DMS53 treated with DMSO at 0.1 percent for 48 hours (cell line): ENCODE data around the gene CHRNE.
A peak's percentile ranks its signal among the peaks of the same experiment; 100 is the strongest.
"Not testable (repeated sequence)": the region's sequence is repeated elsewhere in the genome, so short reads cannot be mapped to it uniquely, and the experiment has no call there.

Experiments
- DNase-seq: peaks from one replicate; lab custom pipeline; 2025; ENCODE audit not compliant: unreplicated experiment; lab: John Stamatoyannopoulos, UW

CHRNE gene

DNA sequence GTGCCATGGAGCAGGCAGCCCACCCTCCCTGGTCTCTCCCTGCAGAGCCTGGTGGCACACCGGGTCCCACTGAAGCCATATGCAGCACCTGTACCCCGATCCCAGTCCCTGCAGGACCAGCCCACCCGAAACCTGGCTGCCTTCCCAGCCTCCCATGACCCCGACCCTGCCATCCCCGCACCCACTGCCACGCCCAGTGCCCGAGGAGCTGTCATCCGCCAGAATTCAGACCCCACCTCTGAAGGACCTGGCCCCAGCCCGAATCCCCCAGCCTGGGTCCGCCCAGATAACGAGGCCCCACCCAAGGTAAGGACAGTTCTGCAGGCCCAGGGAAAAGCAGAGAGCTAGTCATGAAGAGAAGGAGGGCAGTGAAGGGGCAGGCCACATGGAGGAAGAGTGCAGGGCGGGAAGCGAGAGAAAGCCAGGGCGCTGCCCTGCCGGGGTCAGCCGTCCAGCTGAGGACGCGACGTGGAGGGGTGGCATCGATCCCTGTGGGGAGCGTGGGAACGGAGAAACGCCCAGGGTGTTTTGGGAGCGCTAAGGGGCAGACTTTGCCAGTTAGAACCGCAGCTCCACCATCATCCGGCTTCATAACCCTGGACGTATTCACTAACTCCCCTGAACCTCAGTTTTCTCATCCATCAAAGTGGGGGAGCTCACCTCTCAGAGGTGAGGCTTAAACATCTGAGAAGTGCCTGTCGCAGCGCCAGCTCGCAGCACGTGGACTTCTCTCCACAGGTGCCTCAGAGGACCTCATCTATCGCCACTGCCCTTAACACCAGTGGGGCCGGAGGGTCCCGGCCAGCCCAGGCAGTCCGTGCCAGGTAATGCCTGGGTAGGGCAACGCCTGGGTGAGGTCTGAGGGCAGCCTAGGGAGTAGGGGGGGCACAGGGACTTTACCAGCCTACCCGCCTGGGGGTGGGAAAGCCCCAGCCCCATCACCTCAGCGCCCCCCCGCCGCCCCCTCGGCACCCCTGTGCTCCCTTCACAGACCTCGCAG is 11.2 kb downstream of the CHRNE start:
- no peak for DNase-seq

DNA sequence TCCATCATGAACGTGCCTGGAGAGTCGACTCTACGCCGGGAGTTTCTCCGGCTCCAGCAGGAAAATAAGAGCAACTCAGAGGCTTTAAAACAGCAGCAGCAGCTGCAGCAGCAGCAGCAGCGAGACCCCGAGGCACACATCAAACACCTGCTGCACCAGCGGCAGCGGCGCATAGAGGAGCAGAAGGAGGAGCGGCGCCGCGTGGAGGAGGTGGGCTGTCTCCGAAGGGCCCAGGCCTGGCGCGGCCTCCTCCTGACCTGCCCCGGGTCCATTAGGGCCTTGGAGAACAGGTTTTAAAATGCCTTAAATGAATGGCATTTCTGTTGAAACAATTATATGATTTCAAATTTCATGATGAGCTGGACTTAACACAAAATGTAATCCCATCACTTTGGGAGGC is 15.3 kb downstream of the CHRNE start:
- DNase-seq: no peak

DNA sequence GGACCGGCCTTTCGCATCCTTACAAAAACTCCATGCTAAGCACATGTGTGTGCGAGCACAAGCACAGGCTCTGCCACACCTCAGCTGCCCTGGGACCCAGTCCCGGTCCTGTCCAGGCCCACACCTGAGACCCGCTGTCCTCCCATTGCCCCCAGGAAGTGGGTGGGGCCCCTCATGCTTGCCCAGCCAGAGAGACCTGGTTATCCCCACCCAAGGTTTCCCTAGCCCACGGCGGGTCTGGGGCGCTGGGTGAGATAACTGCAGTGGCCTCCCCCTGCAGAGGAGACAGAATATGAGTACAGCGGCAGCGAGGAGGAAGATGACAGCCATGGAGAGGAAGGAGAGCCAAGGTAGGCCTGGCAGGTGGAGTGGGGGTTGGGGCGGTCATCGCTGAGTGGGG is 16.1 kb downstream of the CHRNE start:
- DNase-seq: no peak

GRCh38 chr17:4884489-4884888 is 18.4 kb downstream of the CHRNE start:
- DNase-seq: no peak

DNA sequence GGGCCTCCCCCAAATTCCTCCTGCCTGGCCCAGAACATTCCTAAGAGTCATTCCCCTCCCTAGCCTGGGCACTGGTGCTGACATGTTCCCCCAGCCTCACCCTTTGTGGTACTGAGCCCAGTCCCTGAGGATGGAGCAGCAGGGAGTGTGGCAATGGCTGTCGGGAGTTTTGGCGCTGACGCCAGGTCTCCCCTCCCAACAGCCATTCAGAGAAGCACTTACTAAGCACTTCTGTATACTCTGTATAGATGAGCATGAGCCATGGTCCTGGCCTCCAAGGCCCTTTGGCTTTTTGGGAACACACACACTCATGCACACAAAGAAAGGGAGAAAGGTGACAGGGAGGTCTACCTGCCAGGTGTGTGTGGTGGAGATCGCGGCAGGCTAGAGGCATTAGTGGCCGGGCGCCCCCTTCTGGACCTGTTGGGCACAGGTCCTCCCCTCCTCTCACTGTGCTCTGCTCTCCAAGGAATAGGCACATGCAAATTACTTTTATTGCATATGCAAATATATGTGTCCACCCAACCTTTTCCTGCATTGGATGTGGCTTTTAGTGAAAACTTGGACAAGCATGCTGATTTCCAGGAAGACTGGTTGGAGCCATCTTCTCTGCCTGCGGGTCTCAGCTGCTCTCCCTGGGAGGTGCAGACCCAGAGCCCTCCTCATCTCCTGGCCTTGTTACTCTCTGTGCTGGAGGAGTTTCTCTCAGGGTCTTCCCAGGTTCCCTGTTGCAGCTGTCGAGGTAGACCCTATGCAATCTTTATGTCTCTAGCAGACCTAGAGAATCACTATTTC is 20.9 kb downstream of the CHRNE start:
- peak; percentile 38 for DNase-seq

GRCh38 chr17:4880857-4881256 is 22.0 kb downstream of the CHRNE start:
- no peak for DNase-seq

DNA sequence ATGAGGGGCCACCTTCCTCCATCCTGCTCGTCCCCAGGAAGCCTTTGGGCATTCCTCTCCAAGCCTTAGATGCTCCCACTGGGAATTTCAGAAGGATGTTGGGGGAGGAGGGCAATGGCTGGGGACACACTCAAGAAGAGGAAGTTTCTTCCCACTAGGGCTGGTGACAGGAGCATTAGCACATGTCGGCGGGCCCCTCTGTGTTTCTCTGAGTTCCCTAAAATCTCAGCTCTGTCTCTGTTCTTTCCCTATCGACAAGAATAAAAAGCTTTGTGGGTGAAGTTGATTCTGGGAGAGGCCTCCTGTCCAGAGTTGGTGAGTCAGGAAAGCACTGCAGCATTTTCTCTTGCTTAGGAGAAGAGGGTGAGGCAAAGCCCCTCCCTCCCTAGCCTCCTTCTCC is 23.3 kb downstream of the CHRNE start:
- DNase-seq: no peak

GRCh38 chr17:4877089-4877488 is 25.8 kb downstream of the CHRNE start:
- DNase-seq: no peak

DNA sequence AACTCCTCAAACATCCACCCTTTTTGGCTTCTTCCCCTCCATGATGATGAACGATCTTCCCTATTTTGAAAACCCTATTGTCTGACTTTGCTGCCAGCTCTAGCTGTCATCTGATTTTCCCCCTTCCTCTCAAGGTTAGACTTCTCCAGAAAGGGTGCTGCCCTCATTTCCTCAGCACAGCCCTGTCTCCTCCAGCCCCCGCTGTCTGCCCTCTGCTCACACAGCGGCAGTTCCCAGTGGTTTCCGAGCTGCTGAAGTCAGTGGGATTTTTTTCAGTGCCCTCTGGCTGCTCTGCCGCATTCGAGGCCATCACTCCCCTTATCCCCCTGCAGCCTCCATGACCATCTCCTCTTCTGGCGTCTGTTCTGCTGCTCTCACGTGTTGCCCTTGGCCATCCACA is 30.1 kb downstream of the CHRNE start:
- no peak for DNase-seq

DNA sequence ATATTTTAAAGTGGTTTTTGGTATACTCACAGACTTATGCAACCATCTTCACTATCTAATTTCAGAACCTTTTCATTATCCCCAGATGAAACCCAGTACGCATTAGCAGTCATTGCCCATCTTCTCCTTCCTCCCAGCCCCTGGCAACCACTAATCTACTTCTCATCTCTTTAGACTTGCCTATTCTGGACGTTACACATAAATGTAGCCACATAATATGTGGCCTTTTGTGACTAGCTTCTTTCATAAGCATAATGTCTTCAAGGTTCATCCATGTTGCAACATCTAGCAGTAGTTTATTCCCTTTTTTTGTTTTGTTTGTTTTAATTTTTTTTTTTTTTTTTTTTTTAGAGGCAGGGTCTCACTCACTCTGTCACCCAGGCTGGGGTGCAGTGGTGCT is 32.0 kb downstream of the CHRNE start:
- no peak for DNase-seq

- not testable (repeated sequence) for DNase-seq
Observed at GRCh38 chr17:4869058-4869998, 33.6 kb downstream of the CHRNE start.

DNA sequence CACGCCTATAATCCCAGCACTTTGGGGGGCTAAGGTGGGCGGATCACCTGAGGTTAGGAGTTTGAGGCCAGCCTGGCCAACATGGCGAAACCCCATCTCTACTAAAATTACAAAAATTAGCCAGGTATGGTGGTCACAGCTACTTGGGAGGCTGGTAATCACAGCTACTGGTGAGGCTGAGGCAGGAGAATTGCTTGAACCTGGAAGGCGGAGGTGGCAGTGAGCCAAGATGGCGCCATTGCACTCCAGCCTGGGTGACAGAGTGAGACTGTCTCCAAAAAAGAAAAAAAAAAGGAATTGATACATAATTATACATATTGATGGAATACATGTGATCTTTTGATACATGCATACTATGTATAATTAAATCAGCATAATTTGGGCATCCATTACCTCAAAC is 35.4 kb downstream of the CHRNE start:
- DNase-seq: not testable (repeated sequence)

DNA sequence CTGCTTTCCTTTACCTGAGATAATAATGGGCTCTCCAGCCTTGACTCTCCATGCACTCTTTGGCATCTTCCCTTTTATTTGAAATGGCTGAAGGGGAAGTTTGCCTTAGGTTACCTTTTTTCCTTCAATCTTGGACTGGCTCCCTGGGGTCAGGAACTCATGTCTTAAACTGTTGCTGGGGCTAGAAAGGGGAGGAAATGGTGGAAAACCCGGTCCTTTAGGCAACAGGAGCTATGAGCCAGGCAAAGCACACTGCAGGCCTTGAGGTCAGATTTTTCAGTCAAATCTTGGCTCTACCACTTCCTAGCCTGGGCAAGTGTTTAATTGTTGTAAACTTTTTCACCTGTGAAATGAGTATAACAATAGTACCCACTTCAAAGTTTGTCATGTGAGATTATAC is 39.6 kb downstream of the CHRNE start:
- DNase-seq: no peak

DNA sequence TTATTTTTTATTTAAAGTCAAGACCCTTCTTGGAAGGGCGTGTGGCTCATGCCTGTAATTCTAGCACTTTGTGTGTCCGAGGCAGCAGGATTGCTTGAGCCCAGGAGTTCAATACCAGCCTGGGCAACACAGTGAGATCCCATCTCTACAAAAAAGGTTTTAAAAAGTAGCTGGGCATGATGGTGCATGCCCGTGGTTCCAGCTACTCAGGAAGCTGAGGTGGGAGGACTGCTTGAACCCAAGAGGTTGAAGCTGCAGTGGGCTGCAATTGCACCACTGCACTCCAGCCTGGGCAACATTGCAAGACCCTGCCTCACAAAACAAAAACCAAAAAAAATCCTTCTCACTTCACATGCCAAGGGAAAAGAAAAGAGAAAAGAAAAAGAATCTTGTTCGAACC is 40.2 kb downstream of the CHRNE start:
- no peak for DNase-seq

- no peak for DNase-seq
Observed at GRCh38 chr17:4861052-4861451, 41.8 kb downstream of the CHRNE start.

DNA sequence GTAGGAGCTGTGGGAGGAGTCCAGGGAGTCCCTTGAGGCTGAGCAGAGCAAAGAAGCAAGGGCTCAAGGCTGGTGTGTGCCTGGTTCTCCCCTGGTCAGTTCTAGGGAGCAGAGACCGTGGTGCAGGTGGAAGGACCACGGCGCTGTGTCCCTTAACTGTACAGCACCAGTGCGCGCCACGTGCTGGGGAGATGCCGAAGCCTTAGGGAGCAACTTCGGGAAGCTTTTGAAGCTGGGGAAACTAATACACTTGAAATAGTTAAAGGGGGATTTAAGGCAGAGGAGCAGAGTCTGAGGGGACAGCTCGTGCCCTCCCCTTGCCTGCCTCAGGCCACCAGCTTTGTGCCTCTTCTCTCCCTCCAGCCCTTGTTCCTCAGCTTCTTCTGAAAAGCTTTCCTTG is 42.2 kb downstream of the CHRNE start:
- DNase-seq: no peak

GRCh38 chr17:4859816-4860625 is 42.9 kb downstream of the CHRNE start:
- DNase-seq: no peak

- DNase-seq: no peak
Observed at GRCh38 chr17:4858882-4859260, 44.0 kb downstream of the CHRNE start.

DNA sequence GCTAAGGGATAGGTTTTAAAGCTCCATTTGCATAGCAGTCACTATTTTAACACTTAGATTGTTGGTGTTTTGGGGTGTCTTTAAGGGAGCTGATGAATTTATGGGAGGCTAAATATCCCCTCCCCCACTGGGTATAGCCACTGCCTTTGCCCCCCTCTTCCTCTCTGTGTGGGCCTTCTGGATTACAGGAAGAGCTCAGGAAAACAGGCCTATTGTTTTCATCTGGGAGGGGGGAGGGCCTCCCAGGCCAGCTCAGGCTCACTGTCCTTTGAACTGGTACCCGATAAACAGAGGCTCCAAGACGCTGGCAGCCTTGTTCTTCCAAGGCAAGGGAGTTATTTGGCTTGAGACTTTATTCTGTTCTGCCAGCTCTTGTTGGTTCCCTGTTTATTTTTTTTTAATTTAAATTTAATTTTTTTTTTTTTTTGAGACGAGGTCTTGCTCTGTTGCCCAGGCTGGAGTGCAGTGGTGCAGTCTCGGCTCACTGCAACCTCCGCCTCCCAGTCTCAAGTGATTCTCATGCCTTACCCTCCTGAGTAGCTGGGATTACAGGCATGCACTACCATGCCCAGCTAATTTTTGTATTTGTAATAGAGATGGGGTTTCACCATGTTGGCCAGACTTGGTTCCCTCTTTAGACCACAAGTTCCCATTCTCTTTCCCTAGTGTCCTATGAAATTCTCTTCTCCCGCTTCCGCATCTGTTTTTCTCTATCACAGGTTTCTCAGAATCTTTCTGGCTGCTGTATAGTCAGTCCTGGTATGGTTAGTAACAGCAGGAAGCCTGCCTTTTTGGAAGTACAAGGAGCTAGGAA is 44.6 kb downstream of the CHRNE start:
- DNase-seq: no peak
